ENCODE results near the gene ANO9.

- TF ChIP-seq, protein P1, sequence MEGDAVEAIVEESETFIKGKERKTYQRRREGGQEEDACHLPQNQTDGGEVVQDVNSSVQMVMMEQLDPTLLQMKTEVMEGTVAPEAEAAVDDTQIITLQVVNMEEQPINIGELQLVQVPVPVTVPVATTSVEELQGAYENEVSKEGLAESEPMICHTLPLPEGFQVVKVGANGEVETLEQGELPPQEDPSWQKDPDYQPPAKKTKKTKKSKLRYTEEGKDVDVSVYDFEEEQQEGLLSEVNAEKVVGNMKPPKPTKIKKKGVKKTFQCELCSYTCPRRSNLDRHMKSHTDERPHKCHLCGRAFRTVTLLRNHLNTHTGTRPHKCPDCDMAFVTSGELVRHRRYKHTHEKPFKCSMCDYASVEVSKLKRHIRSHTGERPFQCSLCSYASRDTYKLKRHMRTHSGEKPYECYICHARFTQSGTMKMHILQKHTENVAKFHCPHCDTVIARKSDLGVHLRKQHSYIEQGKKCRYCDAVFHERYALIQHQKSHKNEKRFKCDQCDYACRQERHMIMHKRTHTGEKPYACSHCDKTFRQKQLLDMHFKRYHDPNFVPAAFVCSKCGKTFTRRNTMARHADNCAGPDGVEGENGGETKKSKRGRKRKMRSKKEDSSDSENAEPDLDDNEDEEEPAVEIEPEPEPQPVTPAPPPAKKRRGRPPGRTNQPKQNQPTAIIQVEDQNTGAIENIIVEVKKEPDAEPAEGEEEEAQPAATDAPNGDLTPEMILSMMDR (IDR thresholded peaks at IDR 0.05 in 8 of 11, conservative IDR thresholded peaks at IDR 0.05 in 3 of 11): peak in 4 of 11 experiments; percentile 11 to 37 (median 28)
- TF ChIP-seq POLR2A (IDR thresholded peaks at IDR 0.05) (no peak), POLR2AphosphoS5 (IDR thresholded peaks at IDR 0.05) (peak; percentile 76 to 87 (median 78))
These were observed 34.8 kb downstream of the ANO9 start for GRCh38 chr11:406796-407650.

Measured in spleen (tissue), 7 donors.